ENCODE data around the gene DYNC1H1.

DNA sequence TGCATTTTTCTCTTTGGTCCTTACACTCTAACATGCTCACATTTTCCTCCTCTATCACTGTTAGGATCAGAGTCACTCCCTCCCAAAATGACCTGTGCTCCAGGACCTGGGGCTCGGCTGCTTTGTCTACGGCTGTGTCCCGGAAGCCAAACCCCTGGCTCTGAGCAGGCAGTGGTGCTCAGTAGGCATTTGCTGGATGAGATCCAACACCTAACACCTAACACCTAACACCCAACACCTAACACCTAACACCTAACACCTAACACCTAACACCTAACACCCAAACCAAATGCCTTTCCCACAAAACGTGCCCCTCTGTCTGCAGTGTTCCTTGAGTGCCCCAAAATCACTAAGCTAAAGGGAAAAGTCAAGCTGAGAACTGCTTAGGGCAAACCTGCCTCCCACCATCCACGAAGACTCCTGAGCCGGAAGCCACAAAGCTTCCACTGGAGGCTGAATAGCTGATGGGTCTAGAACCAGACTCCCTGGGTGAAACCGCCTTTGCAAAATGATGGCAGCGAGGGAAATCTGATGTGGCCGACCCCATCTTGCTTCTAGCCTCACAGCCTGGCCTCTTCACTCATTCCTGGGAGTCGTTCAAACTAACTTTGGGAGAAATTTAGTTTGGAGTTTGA, 93.2 kb downstream of the DYNC1H1 start:
- no peak for TF ChIP-seq EZH2phosphoT487 (IDR thresholded peaks at IDR 0.05; ENCODE audit: borderline replicate concordance, low read depth, low read length)
- TF ChIP-seq, protein P1, sequence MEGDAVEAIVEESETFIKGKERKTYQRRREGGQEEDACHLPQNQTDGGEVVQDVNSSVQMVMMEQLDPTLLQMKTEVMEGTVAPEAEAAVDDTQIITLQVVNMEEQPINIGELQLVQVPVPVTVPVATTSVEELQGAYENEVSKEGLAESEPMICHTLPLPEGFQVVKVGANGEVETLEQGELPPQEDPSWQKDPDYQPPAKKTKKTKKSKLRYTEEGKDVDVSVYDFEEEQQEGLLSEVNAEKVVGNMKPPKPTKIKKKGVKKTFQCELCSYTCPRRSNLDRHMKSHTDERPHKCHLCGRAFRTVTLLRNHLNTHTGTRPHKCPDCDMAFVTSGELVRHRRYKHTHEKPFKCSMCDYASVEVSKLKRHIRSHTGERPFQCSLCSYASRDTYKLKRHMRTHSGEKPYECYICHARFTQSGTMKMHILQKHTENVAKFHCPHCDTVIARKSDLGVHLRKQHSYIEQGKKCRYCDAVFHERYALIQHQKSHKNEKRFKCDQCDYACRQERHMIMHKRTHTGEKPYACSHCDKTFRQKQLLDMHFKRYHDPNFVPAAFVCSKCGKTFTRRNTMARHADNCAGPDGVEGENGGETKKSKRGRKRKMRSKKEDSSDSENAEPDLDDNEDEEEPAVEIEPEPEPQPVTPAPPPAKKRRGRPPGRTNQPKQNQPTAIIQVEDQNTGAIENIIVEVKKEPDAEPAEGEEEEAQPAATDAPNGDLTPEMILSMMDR (conservative IDR thresholded peaks at IDR 0.05; ENCODE audit: low read length) = no peak

All from OCI-LY7 (cell line).